SW 1271 (cell line): ENCODE results near the gene RB1.

ENCODE experiments used
- DNase-seq, 2 experiments: peaks; one replicate each; lab custom pipeline; 2025; lab: John Stamatoyannopoulos, UW

Gene RB1

GRCh38 chr13:48493851-48494250 lies 190.3 kb downstream of the RB1 start:
- no peak for DNase-seq

- DNase-seq: no peak
Observed at GRCh38 chr13:48494874-48495273, 191.3 kb downstream of the RB1 start.

- no peak for DNase-seq
Observed at GRCh38 chr13:48496271-48497161, 193.0 kb downstream of the RB1 start.

GRCh38 chr13:48497669-48498068 lies 194.1 kb downstream of the RB1 start:
- no peak for DNase-seq

- DNase-seq: no peak
Observed at GRCh38 chr13:48500652-48501197, 197.2 kb downstream of the RB1 start.

- DNase-seq: no peak
Observed at GRCh38 chr13:48501705-48502104, 198.2 kb downstream of the RB1 start.

- DNase-seq: no peak
Observed at GRCh38 chr13:48502601-48503319, 199.2 kb downstream of the RB1 start.

- DNase-seq: no peak
Observed at GRCh38 chr13:48504606-48505005, 201.1 kb downstream of the RB1 start.

- DNase-seq: no peak
Observed at GRCh38 chr13:48505012-48505411, 201.5 kb downstream of the RB1 start.

- no peak for DNase-seq
Observed at GRCh38 chr13:48505597-48506091, 202.1 kb downstream of the RB1 start.

- DNase-seq: no peak
Observed at GRCh38 chr13:48506092-48506701, 202.6 kb downstream of the RB1 start.

GRCh38 chr13:48507021-48507420 lies 203.5 kb downstream of the RB1 start:
- no peak for DNase-seq

GRCh38 chr13:48508011-48508410 lies 204.5 kb downstream of the RB1 start:
- DNase-seq: no peak

- DNase-seq: no peak
Observed at GRCh38 chr13:48510698-48511097, 207.1 kb downstream of the RB1 start.

- DNase-seq: no peak
Observed at GRCh38 chr13:48511621-48512230, 208.2 kb downstream of the RB1 start.

GRCh38 chr13:48514793-48515192 lies 211.2 kb downstream of the RB1 start:
- DNase-seq: no peak

GRCh38 chr13:48515732-48516131 lies 212.2 kb downstream of the RB1 start:
- DNase-seq: no peak

- DNase-seq: no peak
Observed at GRCh38 chr13:48518083-48518482, 214.5 kb downstream of the RB1 start.

- no peak for DNase-seq
Observed at GRCh38 chr13:48526286-48526685, 222.7 kb downstream of the RB1 start.

GRCh38 chr13:48527955-48528354 lies 224.4 kb downstream of the RB1 start:
- no peak for DNase-seq

- DNase-seq: no peak
Observed at GRCh38 chr13:48528720-48529119, 225.2 kb downstream of the RB1 start.

- no peak for DNase-seq
Observed at GRCh38 chr13:48530833-48531232, 227.3 kb downstream of the RB1 start.
